Measurements from ENCODE around the gene TYK2.

DNA sequence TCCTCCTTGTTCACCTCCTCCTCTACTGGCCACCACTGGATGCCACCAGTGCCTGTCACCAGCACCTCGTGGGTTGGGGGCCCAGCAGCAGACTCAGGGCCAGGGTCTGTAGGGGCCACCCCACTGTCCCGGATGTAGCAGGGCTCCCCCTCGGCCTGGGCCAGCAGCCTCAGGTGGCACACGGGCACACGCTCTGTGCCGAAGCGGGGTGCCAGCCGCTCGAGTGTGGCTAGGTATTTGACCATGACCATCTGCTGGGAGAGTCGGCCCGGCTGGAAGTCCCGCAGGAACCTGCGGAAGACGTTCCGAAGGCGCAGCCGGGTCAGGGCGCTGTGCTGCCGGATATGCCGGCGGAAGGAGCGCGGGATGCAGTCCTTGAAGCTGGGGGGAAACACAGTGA is 14.9 kb downstream of the TYK2 start:
- TF ChIP-seq, protein P1, sequence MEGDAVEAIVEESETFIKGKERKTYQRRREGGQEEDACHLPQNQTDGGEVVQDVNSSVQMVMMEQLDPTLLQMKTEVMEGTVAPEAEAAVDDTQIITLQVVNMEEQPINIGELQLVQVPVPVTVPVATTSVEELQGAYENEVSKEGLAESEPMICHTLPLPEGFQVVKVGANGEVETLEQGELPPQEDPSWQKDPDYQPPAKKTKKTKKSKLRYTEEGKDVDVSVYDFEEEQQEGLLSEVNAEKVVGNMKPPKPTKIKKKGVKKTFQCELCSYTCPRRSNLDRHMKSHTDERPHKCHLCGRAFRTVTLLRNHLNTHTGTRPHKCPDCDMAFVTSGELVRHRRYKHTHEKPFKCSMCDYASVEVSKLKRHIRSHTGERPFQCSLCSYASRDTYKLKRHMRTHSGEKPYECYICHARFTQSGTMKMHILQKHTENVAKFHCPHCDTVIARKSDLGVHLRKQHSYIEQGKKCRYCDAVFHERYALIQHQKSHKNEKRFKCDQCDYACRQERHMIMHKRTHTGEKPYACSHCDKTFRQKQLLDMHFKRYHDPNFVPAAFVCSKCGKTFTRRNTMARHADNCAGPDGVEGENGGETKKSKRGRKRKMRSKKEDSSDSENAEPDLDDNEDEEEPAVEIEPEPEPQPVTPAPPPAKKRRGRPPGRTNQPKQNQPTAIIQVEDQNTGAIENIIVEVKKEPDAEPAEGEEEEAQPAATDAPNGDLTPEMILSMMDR (IDR thresholded peaks at IDR 0.05) = no peak
- TF ChIP-seq EP300 (IDR thresholded peaks at IDR 0.05) (no peak), POLR2A (IDR thresholded peaks at IDR 0.05) (no peak)

Measured in ovary (tissue), 3 donors.